Heart left ventricle (tissue), 16 donors: ENCODE measurements around the gene TAF6L. TPM values are rescaled to one million over a fixed set of nuclear protein-coding genes. Genes with fewer than 3 reads are reported as not detected.

Source experiments
- ATAC-seq, 4 donors: fragments of 200-7000 bp; cut with Tn5 transposase; one replicate each; pipeline ENCODE4 v1.9.1; 2020 to 2022; ENCODE audit warnings: moderate library complexity in 4 of 4, mild to moderate bottlenecking in 3 of 4, moderate number of reproducible peaks in 1 of 4
- DNase-seq, 5 donors: peaks; one replicate each; pipeline ENCODE4 v3.0.0-alpha.2; 2020
- H3K27ac ChIP-seq, 12 donors: fragments of 200-600 bp; sonication (generic) in 4 of 12; one replicate each; pipeline versions ENCODE4 v1.5.0 to v1.8.0; 2016 to 2022; ENCODE audit warnings: mild to moderate bottlenecking in 2 of 12
- H3K27me3 ChIP-seq, 9 donors: fragments of 200-600 bp; sonication (generic) in 2 of 9; one replicate each; pipeline versions ENCODE4 v1.5.1 to v1.8.0; 2016 to 2022; ENCODE audit warnings: mild to moderate bottlenecking in 3 of 9
- H3K36me3 ChIP-seq, 9 donors: fragments of 200-600 bp; sonication (generic) in 2 of 9; one replicate each; pipeline versions ENCODE4 v1.5.0 to v1.8.0; 2018 to 2022; ENCODE audit warnings: mild to moderate bottlenecking in 2 of 9
- H3K4me1 ChIP-seq, 12 donors: fragments of 200-600 bp; sonication (generic) in 4 of 12; one replicate each; pipeline versions ENCODE4 v1.5.0 to v1.8.0; 2016 to 2022; ENCODE audit warnings: mild to moderate bottlenecking in 3 of 12
- H3K4me3 ChIP-seq, 12 donors: fragments of 200-600 bp; sonication (generic) in 4 of 12; one replicate each; pipeline versions ENCODE4 v1.5.0 to v1.8.0; 2017 to 2022; ENCODE audit warnings: mild to moderate bottlenecking in 9 of 12, moderate library complexity in 4 of 12
- H3K9me3 ChIP-seq, 12 donors: fragments of 200-600 bp; sonication (generic) in 4 of 12; one replicate each; pipeline versions ENCODE4 v1.5.0 to v1.8.0; 2016 to 2022; ENCODE audit warnings: mild to moderate bottlenecking in 1 of 12
- CTCF ChIP-seq, 12 donors: fragments of 200-600 bp; sonication (generic) in 4 of 12; IDR thresholded peaks; one replicate each; pipeline versions ENCODE4 v1.5.0 to v1.8.0; 2018 to 2022; ENCODE audit warnings: antibody characterized with exemption in 12 of 12, mild to moderate bottlenecking in 5 of 12
- POLR2A ChIP-seq, 2 donors: fragments of 450-650 bp; IDR thresholded peaks; one replicate each; pipeline ENCODE4 v1.6.1; 2017; ENCODE audit warnings: antibody characterized with exemption in 2 of 2, mild to moderate bottlenecking in 2 of 2, moderate library complexity in 2 of 2
- WGBS, 4 donors: extraction: QIAGEN DNeasy Blood & Tissue Kit in 2 of 4; methylation state at CpG; one replicate each; pipeline versions ENCODE4 v1.1.5 to v1.1.7; 2013 to 2018; 5-methylcytosine and 5-hydroxymethylcytosine counted together
- intact Hi-C, 10 donors: fragments of 100-400 bp; cut with DNase I; formaldehyde crosslinking; loops; one replicate each; pipeline versions ENCODE4 v1.11.1 to v1.14.2; 2022
- microRNA-seq, 4 donors: library from miRNA; unstranded; fragments of <30 nt; microRNA quantifications; one replicate each; pipeline versions ENCODE4 to v1.2.0, GENCODE V29; 2017 to 2020
- polyA plus RNA-seq, 2 donors: library from polyadenylated mRNA; stranded (reverse); fragments of 200-250 nt; gene quantifications; one replicate each; pipeline ENCODE4 v1.2.3, GENCODE V29; 2013
- total RNA-seq, 9 donors: library from RNA; depleted of rRNA in 2 of 9; stranded (reverse); fragments of >200 nt in 2 of 9; fragmentation: NEBNext Ultra II Directional in 3 of 9; extraction: Animal tissue kit (Norgen Biotek cat#: 25700) in 3 of 9; gene quantifications; one replicate each; pipeline versions ENCODE4 v1.1.0 to v1.2.4, GENCODE V29; 2016 to 2023
- donor health status: ischemic (EF 13 %, LVEDD 7.1; RV severe dilation, severe dysfunction).
- donor health status: healthy with polysubstance abuse.
- donor health status: DM: no; HTN: yes; CAD: no.
- donor health status: DM: no; HTN: no; CAD: no.
- donor health status: ischemic (EF 25% LVEDD 6.9; RV normal size, moderate dysfunction).
- donor health status: ischemic (EF 25% LVEDD 5.7; RV mildly dilated, moderate dysfunction).
- donor health status: healthy.
- donor health status: DM: yes; HTN: yes; CAD: no.
- donor health status: ischemic (EF 35%, LVEDD 5.7; RV mildly dilated, moderate dysfunction).
- donor health status: nonischemic (EF 11% LVEDD 7.7; RV severe dilation, severe dysfunction).
- donor health status: DM: yes; HTN: yes; CAD: no.
- donor health status: PGD.
- donor health status: ischemic (EF 29% LVEDD 5.4; RV normal size, mild dysfunction).
- donor health status: nonischemic (EF 23%, LVEDD 6.1; RV moderate dilation, normal function).

The TAF6L gene
- total and polyA plus RNA-seq, 11 donors, result 7.1 to 19.5 (median 9.3) TPM

DNA sequence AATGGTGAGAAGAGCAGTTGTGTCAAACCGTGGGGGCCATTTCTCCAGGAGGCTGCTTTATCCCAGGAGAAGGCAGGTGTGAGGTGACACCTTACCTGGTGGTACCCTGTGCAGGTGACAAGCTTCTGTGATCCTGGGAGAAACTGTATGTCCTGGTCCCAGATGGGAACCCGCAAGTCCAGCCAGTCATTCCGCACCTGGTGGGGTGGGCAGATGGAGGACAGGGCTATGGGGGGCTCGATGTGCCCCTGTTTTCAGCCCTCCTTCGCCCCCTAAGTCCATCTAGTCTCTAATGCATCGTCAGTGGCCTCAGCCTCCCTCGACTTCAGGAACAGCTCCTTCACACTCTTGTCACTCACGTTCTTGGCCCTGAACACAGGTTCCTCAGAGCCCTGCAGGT lies 64.1 kb downstream of the TAF6L start:
- Histone ChIP-seq H3K4me3 (no peak overlapping the region), H3K9me3 (no peaks in the 10 kb centered on the region), H3K4me1 (peaks cover 6 to 40% (median 24%) of the 10 kb centered on the region in 12 donors), H3K27me3 (no peaks in the 10 kb centered on the region), H3K36me3 (peaks cover 0 to 46% (median 34%) of the 10 kb centered on the region in 9 donors), H3K27ac (no peak overlapping the region)
- ATAC-seq (no peak), DNase-seq (no peak)
- intact Hi-C loops, result loop anchor here in 1 of 10 donors (5.0 kb wide), 1 partner anchor 43 kb away; the partner anchor contains the start of gene TMEM223
- WGBS, 4 donors, result 82 to 87% (median 85%) methylated on average over 8 of the region's 8 CpGs
- no peak for TF ChIP-seq CTCF (IDR thresholded peaks at IDR 0.05)
- TF ChIP-seq POLR2A (IDR thresholded peaks at IDR 0.05), result no peak

Small RNA genes lying within 50 kb of the gene (microRNA-seq; reads per million reads assigned to microRNA genes)
- 0.77 to 4.3 (median 2.2) reads per million in 4 donors for gene MIR6514
- 0 to 0.41 (median 0.10) reads per million in 4 donors for gene MIR6748

Other genes with a start within 250 kb of the TAF6L start
Only the 30 nearest of the 31 such genes appear.
- gene AHNAK, start 224.6 kb upstream of the TAF6L start, total RNA-seq, result 100 to 1,000 TPM; 251 to 861 (median 409) TPM
- gene AHNAK, start 224.6 kb upstream of the TAF6L start, polyA plus RNA-seq, result 100 to 1,000 TPM in 1 of 2 donors, 10 to 100 TPM in 1; 84.4 to 251 TPM
- 1,000 to 10,000 TPM in 3 of 9 donors, 100 to 1,000 TPM in 6; 799 to 1,135 (median 929) TPM for gene EEF1G, start 197.5 kb upstream of the TAF6L start, total RNA-seq
- 1,000 to 10,000 TPM in 1 of 2 donors, 100 to 1,000 TPM in 1; 549 to 1,190 TPM for gene EEF1G, start 197.5 kb upstream of the TAF6L start, polyA plus RNA-seq
- 10 to 100 TPM in 7 of 9 donors, 1 to 10 TPM in 2; 6.3 to 16.3 (median 11.3) TPM for gene TUT1, start 179.9 kb upstream of the TAF6L start, total RNA-seq
- 10 to 100 TPM in 1 of 2 donors, 1 to 10 TPM in 1; 8.5 to 12.2 TPM for gene TUT1, start 179.9 kb upstream of the TAF6L start, polyA plus RNA-seq
- 10 to 100 TPM; 24.1 to 55.3 (median 33.7) TPM for gene MTA2, start 169.5 kb upstream of the TAF6L start, total RNA-seq
- gene MTA2, start 169.5 kb upstream of the TAF6L start, polyA plus RNA-seq, result 10 to 100 TPM; 18.4 to 40.3 TPM
- gene EML3, start 158.6 kb upstream of the TAF6L start, total RNA-seq, result 10 to 100 TPM in 8 of 9 donors, 1 to 10 TPM in 1; 8.8 to 40.9 (median 16.2) TPM
- gene EML3, start 158.6 kb upstream of the TAF6L start, polyA plus RNA-seq, result 10 to 100 TPM; 14.7 to 15.3 TPM
- 1 to 10 TPM; 1.5 to 5.8 (median 2.1) TPM for gene ROM1, start 158.1 kb upstream of the TAF6L start, total RNA-seq
- gene ROM1, start 158.1 kb upstream of the TAF6L start, polyA plus RNA-seq, result 1 to 10 TPM; 2.9 to 5.3 TPM
- 10 to 100 TPM in 7 of 9 donors, 1 to 10 TPM in 2; 9.2 to 20.5 (median 12.3) TPM for gene B3GAT3, start 149.4 kb upstream of the TAF6L start, total RNA-seq
- gene B3GAT3, start 149.4 kb upstream of the TAF6L start, polyA plus RNA-seq, result 10 to 100 TPM; 19.1 to 38.1 TPM
- gene GANAB, start 124.8 kb upstream of the TAF6L start, total RNA-seq, result 100 to 1,000 TPM in 4 of 9 donors, 10 to 100 TPM in 5; 64.4 to 182 (median 99.1) TPM
- gene GANAB, start 124.8 kb upstream of the TAF6L start, polyA plus RNA-seq, result 100 to 1,000 TPM in 1 of 2 donors, 10 to 100 TPM in 1; 49.3 to 113 TPM
- 10 to 100 TPM in 7 of 9 donors, 1 to 10 TPM in 2; 9.1 to 23.2 (median 11.5) TPM for gene INTS5, start 118.1 kb upstream of the TAF6L start, total RNA-seq
- 10 to 100 TPM in 1 of 2 donors, 1 to 10 TPM in 1; 3.3 to 15.5 TPM for gene INTS5, start 118.1 kb upstream of the TAF6L start, polyA plus RNA-seq
- gene C11orf98, start 106.2 kb upstream of the TAF6L start, total RNA-seq, result 10 to 100 TPM; 24.0 to 56.2 (median 28.5) TPM
- 100 to 1,000 TPM in 1 of 2 donors, 10 to 100 TPM in 1; 75.1 to 191 TPM for gene C11orf98, start 106.2 kb upstream of the TAF6L start, polyA plus RNA-seq
- 1 to 10 TPM in 7 of 9 donors, under 1 TPM in 2; 0.38 to 8.7 (median 4.2) TPM for gene CSKMT, start 106.1 kb upstream of the TAF6L start, total RNA-seq
- gene CSKMT, start 106.1 kb upstream of the TAF6L start, polyA plus RNA-seq, result 1 to 10 TPM; 4.4 to 6.6 TPM
- 1 to 10 TPM; 5.3 to 8.8 (median 5.9) TPM for gene UQCC3, start 99.7 kb upstream of the TAF6L start, total RNA-seq
- gene UQCC3, start 99.7 kb upstream of the TAF6L start, polyA plus RNA-seq, result 10 to 100 TPM; 11.5 to 15.8 TPM
- gene LBHD1, start 99.1 kb upstream of the TAF6L start, total RNA-seq, result 1 to 10 TPM; 1.8 to 6.3 (median 2.9) TPM
- 1 to 10 TPM; 1.4 to 1.8 TPM for gene LBHD1, start 99.1 kb upstream of the TAF6L start, polyA plus RNA-seq
- 100 to 1,000 TPM in 1 of 9 donors, 10 to 100 TPM in 8; 69.2 to 116 (median 83.1) TPM for gene UBXN1, start 92.3 kb upstream of the TAF6L start, total RNA-seq
- 100 to 1,000 TPM in 1 of 2 donors, 10 to 100 TPM in 1; 88.7 to 188 TPM for gene UBXN1, start 92.3 kb upstream of the TAF6L start, polyA plus RNA-seq
- gene LRRN4CL, start 81.9 kb upstream of the TAF6L start, total RNA-seq, result 1 to 10 TPM in 8 of 9 donors, under 1 TPM in 1; 0.63 to 8.6 (median 2.7) TPM
- 1 to 10 TPM; 1.3 to 1.9 TPM for gene LRRN4CL, start 81.9 kb upstream of the TAF6L start, polyA plus RNA-seq
- gene BSCL2, start 64.0 kb upstream of the TAF6L start, total RNA-seq, result 10 to 100 TPM; 13.3 to 30.1 (median 20.0) TPM
- gene BSCL2, start 64.0 kb upstream of the TAF6L start, polyA plus RNA-seq, result 10 to 100 TPM; 23.1 to 39.4 TPM
- gene GNG3, start 63.7 kb upstream of the TAF6L start, total RNA-seq, result under 1 TPM in 4 of 9 donors, not detected in 5; 0.27 to 0.55 (median 0.32) TPM
- gene GNG3, start 63.7 kb upstream of the TAF6L start, polyA plus RNA-seq, result under 1 TPM in 1 of 2 donors, not detected in 1; 0.14 TPM
- 10 to 100 TPM in 8 of 9 donors, 1 to 10 TPM in 1; 9.6 to 39.5 (median 32.6) TPM for gene HNRNPUL2, start 43.9 kb upstream of the TAF6L start, total RNA-seq
- gene HNRNPUL2, start 43.9 kb upstream of the TAF6L start, polyA plus RNA-seq, result 10 to 100 TPM; 32.7 to 35.2 TPM
- gene TTC9C, start 42.9 kb upstream of the TAF6L start, total RNA-seq, result 10 to 100 TPM in 7 of 9 donors, 1 to 10 TPM in 2; 7.4 to 23.5 (median 12.1) TPM
- gene TTC9C, start 42.9 kb upstream of the TAF6L start, polyA plus RNA-seq, result 10 to 100 TPM; 13.9 to 20.0 TPM
- gene ZBTB3, start 17.2 kb upstream of the TAF6L start, total RNA-seq, result 10 to 100 TPM in 4 of 9 donors, 1 to 10 TPM in 5; 6.9 to 16.6 (median 9.9) TPM
- gene ZBTB3, start 17.2 kb upstream of the TAF6L start, polyA plus RNA-seq, result 1 to 10 TPM; 3.5 to 3.7 TPM
- gene POLR2G, start 9.8 kb upstream of the TAF6L start, total RNA-seq, result 10 to 100 TPM; 32.6 to 61.2 (median 43.8) TPM
- 100 to 1,000 TPM in 1 of 2 donors, 10 to 100 TPM in 1; 43.6 to 106 TPM for gene POLR2G, start 9.8 kb upstream of the TAF6L start, polyA plus RNA-seq
- gene TMEM179B, start 16.0 kb downstream of the TAF6L start, total RNA-seq, result 10 to 100 TPM; 14.7 to 46.0 (median 19.4) TPM
- 10 to 100 TPM; 23.8 to 47.3 TPM for gene TMEM179B, start 16.0 kb downstream of the TAF6L start, polyA plus RNA-seq
- 10 to 100 TPM; 19.0 to 52.3 (median 25.9) TPM for gene TMEM223, start 20.6 kb downstream of the TAF6L start, total RNA-seq
- 10 to 100 TPM; 26.3 to 55.6 TPM for gene TMEM223, start 20.6 kb downstream of the TAF6L start, polyA plus RNA-seq
- gene NXF1, start 34.0 kb downstream of the TAF6L start, total RNA-seq, result 10 to 100 TPM; 28.5 to 51.7 (median 34.1) TPM
- gene NXF1, start 34.0 kb downstream of the TAF6L start, polyA plus RNA-seq, result 10 to 100 TPM; 40.7 to 63.4 TPM
- gene STX5, start 60.7 kb downstream of the TAF6L start, total RNA-seq, result 10 to 100 TPM; 16.2 to 26.8 (median 18.9) TPM
- gene STX5, start 60.7 kb downstream of the TAF6L start, polyA plus RNA-seq, result 10 to 100 TPM in 1 of 2 donors, 1 to 10 TPM in 1; 8.6 to 36.1 TPM
- not detected for gene TEX54, start 61.4 kb downstream of the TAF6L start, total RNA-seq
- gene TEX54, start 61.4 kb downstream of the TAF6L start, polyA plus RNA-seq, result not detected
- gene WDR74, start 68.2 kb downstream of the TAF6L start, total RNA-seq, result 10 to 100 TPM; 19.2 to 36.6 (median 24.8) TPM
- 10 to 100 TPM; 28.7 to 70.6 TPM for gene WDR74, start 68.2 kb downstream of the TAF6L start, polyA plus RNA-seq
- 10 to 100 TPM; 26.6 to 76.0 (median 59.1) TPM for gene SLC3A2, start 109.5 kb downstream of the TAF6L start, total RNA-seq
- gene SLC3A2, start 109.5 kb downstream of the TAF6L start, polyA plus RNA-seq, result 100 to 1,000 TPM in 1 of 2 donors, 10 to 100 TPM in 1; 27.1 to 103 TPM
- gene CHRM1, start 150.0 kb downstream of the TAF6L start, total RNA-seq, result under 1 TPM in 2 of 9 donors, not detected in 7; 0.08 to 0.31 TPM
- gene CHRM1, start 150.0 kb downstream of the TAF6L start, polyA plus RNA-seq, result not detected
- not detected for gene SLC22A6, start 213.6 kb downstream of the TAF6L start, total RNA-seq
- not detected for gene SLC22A6, start 213.6 kb downstream of the TAF6L start, polyA plus RNA-seq